Endometrial microvascular endothelial cells (primary cell): ENCODE data around the gene NPBWR2. TPM values are rescaled to one million over a fixed set of nuclear protein-coding genes. Genes with fewer than 3 reads are reported as not detected.

Experiments
- in situ Hi-C: cut with HindIII; loops from 2 replicates; pipeline ENCODE4 v1.10.0; 2017; ENCODE audit warnings: low sequenced_read_pairs, low pct_unique_long_range_greater_than_20kb; ENCODE audit errors: inconsistent ontology term
- total RNA-seq: library from RNA; depleted of rRNA; stranded (reverse); fragments of >200 nt; gene quantifications from one replicate; pipeline ENCODE4 v1.2.3, GENCODE V29; 2015; ENCODE audit errors: inconsistent ontology term

The NPBWR2 gene, protein sequence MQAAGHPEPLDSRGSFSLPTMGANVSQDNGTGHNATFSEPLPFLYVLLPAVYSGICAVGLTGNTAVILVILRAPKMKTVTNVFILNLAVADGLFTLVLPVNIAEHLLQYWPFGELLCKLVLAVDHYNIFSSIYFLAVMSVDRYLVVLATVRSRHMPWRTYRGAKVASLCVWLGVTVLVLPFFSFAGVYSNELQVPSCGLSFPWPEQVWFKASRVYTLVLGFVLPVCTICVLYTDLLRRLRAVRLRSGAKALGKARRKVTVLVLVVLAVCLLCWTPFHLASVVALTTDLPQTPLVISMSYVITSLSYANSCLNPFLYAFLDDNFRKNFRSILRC
- not detected for total RNA-seq

DNA sequence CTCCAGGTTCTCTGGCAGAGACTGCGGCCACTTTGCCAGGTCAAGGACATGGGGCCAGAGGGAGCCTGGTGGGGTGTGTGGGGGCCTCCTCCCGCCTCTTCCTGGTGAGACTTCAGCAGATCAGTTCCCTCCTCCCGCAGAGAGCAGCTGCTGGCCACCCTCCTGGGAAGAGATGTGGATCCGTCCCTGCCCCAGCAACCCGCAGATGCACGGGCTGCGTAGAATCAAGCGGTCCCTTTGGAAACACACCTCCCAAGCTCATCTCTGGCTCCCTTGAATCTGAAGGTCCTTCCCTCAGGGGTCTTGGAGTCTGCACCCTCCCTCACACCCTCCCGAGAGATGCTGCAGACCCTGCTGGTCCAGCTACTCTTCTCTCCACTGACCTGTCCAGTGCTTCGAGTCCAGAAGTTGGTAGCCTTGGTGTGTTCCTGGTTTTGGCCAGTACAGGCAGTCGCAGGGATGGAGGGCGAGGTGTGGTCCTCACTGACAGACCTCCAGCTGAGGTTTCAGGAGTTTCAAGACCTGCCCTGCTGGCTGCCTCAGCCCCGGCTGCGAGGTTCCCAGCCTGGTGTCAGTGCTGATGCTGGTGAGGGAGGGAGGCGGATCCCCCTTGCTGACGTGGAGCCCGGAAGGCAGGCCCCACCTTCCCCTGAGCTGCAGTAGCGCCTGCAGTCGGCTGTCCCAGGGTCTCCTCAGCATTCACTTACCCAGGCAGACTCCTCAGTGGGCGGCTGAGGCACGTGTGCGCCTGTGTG is at the start of gene NPBWR2:
Gene NPBWR2, minus strand, starts transcription at position 585 of the 755 bp plus-strand sequence. CDS start 734 bp downstream, outside the sequence.
- in situ Hi-C loops, result no loop called here

DNA sequence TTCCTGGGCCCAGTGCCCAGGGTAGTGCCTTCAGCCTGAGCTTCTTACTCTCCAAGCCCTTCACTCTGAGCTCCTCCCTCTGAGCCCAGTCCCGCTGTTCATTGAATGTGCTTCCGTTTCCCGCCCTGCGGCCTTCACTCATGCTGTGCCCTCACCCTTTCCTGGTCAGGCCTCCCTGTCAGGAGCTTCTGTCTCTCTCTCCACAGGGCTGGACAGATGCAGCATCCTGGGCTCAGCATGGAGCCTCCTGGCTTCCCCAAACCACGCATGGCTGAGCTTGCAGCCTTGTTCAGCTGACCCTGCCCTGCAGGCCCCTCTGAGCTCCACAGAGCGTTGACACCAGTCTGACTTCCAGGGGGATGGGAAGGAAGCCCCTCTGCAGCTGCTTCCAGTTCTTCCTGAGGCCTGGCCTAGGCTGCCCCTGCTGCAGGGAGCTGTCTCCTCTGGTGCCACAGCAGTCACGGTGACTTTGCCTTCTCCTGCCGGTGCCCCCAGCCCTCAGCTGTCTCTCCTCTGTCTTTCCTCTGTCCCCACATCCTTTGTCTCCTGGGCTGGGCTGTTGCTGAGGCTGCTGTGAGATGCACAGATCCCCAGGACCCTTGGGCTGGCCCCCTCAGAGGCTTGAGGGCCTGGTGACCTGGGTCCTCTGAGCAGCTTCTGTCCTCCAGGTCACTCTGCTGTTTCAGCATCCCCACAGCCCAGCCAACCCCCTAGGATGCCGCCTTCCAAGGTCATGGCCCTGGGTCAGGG is 48.9 kb upstream of the NPBWR2 start:
- in situ Hi-C loops, result no loop called here

DNA sequence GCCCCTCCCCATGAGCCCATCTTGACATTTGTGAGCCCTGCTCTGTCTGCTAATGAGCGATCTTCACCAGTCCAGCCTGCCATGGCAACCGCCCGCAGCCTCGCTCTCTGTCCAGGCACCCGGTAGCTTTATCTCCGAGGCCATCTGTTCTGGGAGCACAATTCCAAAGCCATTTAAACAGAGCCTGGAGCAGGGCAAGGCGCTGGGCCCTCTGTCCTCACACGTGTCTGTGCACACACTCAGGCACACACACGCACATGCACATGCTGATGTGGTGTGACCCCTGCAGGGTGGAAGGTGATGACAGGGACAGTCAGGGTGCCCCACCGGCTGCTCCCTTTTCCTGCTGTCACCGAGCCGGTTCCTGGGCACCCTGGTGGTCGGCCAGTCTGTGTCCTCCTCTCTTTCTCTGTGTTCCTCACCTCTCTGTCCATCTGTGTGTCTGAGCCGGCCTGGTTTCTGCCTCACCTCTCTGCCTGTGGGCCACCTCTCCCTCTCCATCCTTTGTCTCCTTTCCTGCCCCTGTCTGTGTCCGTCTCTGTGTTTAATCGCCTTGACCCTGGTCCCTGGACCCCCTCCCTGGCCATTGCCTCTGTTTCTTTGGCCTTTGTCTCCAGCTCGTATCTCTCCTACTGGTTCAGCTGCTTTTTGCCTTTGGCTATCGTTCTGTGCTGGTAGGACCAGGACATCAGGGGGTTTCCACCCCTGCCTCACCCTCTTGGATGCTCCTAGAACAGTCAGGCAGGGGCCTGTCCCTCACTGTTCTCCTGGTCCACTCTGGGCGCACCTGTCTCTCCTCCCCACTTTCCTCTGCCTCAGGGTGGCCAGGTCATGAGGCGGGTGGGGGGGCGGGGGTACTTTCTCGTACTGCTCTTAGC is 48.1 kb upstream of the NPBWR2 start:
- in situ Hi-C loops, result no loop called here

DNA sequence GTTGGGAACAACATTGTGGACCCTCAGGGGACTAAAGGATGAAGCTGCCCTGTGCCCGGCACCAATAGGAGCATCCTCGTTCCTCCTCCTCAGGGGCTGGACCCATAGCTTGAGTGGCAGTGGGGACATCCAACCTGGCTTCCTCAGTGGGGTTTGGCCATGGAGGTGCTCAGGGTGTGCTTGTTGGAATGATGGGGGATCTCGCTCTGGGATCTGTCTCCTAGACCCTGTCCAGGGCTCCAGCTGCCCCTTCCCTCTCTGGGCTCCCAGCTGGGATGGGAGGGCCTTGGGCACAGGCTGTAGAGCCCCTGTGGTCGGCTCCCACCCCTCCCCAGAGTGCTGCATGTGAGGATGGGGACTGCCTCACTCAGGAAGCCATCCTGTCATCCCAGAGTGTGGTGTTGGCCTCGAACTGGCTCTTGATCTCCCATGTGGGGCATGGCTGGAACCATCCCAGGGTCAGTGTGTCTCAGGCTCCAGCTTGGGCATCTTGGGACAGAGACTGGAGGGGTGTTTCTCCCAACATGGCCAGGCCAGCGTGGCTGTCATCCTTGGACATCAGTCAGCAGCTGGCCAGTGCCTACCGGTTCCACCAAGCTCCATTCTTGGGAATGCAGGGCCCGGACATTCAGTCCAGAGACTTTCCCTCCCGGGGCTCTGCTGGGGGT is 47.4 kb upstream of the NPBWR2 start:
- in situ Hi-C loops, result no loop called here

DNA sequence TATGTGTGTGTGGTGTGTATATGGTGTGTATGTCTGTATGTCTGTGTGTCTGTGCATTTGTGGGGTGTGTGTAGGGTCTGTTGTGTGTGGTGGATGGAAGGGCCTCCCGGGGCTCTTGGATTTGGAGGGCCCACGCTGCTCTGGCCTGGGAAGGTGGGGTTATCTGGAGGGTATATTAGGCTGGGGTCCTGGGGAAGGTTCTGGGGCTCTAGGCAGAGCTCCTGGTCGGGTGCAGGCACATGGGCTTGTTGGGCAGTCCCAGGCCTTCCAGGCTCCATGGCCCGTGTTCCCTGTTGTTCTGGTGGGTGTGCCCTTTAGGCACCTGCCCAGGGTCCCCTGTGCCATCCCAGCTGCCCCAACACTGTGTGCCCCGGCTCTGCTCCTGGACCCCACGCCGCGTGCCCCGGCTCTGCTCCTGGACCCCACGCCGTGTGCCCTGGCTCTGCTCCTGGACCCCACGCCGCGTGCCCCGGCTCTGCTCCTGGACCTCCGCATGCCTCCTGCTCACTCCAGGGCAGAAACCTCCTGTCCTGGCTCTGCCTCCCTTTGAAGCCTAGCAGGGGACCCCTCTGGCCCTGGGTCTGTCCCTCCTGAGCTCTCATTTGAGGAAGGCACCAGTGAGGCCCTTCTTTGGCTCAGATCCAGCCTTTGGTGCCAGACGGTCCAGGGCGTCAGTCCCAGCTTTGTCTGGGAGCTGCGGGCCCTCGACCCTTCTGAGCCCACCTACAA is 46.7 kb upstream of the NPBWR2 start:
- in situ Hi-C loops, result no loop called here

DNA sequence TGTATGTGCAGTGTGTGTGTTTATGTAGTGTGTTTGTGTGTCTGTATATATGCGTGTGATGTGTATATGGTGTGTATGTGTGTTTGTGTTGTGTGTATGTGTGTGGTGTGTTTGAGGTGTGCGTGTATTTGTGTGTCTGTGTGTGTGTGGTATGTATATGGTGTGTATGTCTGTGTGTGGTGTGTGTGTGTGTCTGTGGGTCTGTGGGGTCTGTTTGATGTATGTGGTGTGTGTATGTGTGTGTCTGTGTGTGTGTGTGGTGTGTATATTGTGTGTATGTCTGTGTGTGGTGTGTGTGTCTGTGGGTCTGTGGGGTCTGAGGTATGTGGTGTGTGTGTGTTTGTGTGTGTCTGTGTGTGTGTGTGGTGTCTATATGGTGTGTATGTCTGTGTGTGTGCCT is 46.0 kb upstream of the NPBWR2 start:
- in situ Hi-C loops, result no loop called here

DNA sequence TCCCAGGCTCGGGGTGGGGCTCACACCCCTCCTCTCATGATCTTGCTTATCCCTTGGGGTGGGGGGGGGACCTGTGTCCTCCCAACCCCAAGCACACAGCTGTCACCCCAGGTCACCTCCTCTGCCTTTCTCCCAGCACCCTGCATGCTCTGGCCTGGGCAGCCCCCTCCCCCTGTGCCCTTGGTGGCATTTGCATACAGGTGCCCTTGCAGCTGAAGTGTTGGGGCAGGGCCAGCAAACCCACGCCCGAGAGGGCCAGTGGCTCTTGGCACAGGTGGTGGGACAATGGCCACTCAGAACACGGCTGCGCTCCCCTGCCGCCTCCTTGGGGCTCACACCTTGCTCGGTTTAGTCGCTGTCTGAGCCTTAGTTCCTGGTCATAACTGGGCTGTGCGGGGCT is 45.5 kb upstream of the NPBWR2 start:
- in situ Hi-C loops, result no loop called here

DNA sequence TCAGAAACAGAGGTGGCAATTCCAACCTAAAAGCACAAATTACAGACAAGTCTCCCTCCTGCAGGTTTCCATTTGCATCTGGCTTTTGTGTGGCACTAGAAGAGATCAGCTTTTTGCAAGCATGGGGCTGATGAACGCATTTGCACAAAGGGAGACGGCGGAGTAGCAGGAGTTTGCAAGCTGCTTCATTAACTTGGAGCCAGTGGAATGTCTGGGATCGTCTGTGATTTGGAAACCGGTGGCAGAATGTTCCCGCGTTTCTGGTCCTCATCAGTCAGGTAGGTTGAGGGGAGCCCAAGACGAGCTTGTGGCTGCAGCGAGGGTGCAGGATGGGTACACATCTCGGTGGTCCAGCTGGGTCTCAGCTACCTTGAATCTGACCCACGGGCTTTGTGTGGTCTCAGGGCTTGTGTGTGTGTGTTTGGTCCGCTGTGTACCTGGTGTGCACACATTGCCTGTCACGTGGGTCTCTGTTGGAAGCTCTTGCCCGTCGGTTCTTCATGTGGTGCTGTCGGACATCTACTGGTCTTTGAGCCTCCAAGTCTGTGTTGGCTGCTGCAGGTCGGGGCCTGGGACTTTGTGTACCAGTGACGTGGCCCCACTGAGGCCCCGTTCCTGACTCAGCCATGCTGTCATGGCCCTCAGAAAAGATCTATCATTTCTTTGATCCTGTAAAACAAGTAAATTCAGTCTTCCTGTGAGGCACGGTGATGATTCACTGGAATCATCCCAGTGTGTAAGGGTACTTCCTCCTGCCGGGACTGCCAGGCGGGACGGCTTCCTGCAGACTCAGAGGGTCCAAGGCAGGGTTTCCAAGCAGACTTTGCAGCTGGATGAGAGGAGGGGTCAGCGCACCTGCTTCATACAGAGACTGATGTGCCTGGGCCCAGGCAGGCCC is 44.5 kb upstream of the NPBWR2 start:
- in situ Hi-C loops, result no loop called here

DNA sequence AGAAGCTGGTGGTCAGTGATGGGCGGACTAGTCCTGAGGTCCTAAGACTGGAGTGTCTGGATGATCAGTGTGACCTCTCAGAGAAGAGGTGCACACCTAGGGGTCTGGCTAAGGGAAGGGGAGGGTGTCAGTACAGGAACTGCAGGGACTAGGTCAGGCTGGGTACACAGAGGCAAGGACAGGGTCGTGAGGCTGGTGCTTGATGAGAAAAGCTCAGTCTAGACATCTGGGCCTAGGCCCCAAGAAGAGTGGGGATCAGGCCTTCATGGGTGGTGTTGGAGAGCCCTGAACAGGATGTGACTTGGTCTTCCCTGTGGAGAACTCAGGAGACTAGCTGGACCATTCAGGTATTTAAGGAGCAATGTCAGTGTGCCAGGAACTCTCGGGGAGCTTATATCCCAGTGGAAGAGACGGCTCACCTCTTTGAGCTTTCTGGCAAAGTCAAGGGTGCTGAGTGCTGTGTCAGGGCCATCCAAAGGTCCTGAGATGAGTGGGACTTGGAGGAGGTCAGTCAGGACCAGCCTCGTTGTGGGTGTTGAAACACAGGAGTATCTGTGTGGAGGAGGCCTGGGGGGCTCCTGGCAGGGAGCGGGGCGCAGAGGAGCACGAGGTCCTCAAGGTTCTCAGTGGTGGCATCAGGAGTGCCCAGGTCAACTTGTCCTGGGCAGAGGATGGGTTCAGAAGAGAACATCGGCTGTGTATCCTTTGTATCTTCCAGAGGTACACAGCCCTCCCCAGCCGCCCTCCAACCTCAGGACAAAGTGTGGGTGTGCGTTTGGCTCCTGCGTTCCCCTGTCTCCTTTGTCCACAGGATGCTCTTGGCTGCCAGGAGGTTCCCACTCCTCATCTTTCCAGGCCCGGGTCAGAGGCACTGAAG is 43.6 kb upstream of the NPBWR2 start:
- in situ Hi-C loops, result no loop called here

DNA sequence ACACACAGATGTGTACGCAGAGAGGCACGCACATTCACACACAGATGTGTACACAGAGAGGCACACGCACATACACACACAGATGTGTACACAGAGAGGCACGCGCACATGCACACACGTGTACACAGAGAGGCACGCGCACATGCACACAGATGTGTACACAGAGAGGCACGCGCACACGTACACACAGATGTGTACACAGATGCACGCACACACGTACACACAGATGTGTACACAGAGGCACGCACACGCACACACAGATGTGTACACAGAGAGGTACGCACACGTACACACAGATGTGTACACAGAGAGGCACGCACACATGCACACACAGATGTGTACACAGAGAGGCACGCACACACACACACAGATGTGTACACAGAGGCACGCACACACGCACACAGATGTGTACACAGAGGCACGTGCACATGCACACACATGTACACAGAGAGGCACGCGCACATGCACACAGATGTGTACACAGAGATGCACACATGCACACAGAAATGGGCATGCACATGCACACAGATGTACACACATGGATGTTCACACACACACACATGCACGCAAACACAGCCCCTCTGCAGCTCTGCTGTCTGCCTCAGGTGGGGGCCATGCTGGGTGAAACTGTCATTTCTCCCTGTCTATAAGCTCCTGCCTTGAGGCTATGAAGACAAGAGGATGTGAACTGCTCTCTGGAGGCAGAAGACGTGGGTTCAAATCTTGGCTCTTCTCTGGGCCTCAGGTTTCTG is 42.6 kb upstream of the NPBWR2 start:
- in situ Hi-C loops, result no loop called here

DNA sequence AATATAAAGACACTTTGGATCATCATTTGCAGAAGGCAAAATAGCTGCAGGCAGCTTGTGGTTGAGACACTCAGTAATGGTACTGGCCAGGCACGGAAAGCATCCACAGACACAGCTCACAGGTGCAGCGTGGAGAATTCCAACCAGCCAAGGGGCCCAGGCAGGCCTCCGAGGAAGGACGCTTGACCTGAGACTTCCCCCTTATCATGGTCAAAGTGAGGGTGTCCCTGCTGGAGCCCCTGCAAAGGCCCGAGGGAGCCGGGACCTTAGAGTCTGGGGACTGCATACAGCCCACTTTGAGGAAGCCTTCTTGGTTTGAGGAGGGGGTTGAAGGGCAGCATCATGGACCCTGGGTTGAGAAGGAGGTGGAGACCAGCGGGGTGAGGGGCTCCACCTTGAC is 41.8 kb upstream of the NPBWR2 start:
- in situ Hi-C loops, result no loop called here

DNA sequence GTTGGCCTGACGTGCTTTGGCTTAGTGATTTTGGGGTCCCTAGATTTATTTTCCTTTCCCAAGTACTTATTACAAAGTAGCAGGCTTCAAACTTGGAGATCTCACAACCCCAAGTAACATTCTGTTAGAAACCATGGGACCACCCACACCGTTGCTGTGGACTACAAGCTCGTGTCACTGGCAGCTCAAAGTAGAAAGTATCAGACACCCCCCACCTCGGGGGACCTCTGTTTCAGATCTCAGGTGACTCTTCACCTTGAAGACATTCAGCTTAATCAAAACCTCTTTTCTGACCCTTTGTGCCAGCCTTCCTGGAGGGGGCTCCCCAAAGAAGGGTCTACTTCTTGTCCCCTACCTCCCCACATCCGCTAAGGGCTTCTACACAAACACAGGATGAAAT is 41.2 kb upstream of the NPBWR2 start:
- in situ Hi-C loops, result no loop called here

DNA sequence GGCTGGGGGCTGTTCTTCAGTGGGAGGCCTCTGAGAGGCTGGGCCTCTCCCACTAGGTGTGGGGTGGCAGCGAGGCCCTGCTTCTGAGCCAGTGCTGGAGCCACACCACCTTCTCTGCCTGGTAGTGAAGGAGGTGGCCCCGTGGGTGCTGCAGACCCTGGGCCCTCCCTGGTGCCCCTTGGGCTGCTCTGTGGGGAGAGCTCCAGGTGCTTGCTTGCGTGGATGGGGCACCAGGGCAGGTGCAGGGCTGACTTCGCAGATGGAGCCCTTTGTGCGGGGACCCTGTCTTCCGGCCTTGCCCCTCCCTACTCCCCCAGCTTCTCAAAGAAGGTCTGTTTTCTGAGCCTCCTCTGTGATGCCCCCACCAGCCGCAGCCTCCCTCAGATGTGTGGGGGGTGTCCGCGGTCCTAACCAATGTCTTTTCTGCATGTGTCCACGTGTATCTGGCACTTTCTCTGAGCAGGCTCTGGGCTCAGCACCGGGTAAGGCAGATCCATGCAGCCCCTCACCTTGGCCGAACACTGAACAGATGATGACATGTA is 39.6 kb upstream of the NPBWR2 start:
- in situ Hi-C loops, result no loop called here

DNA sequence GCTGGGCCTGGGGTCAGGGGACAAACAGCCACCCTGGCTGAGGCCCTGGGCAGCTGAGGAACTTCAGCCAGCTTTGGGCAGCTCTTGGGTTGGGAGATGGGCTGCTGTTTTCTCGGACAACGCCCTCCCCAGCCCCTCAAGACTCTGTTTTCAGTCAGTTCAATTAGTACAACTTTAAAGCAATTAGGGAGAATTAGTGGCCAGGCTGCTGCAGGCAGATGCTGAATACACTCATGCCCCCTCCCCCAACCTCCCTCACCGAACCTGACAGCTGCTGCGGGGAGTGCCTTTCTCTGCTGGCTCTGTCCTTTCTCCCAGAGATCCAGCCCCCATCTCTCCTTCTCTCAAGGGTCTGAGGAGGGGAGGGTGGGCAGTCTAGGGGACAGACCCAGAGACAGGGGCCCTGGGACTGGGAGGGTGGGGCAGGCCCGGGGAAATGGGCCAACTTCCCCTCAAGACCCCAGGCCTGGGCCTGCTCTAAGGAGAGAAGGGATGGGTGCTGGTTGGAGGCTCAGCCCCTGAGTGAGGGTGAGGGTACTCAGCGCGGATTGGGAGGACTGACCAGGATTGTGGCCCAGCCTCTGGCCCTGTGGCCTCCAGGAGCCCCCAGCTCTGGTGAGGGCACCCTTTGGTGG is 39.1 kb upstream of the NPBWR2 start:
- in situ Hi-C loops, result no loop called here
